BE2C (cell line): ENCODE results near the gene HOXB7.

Source experiments
- DNase-seq: peaks from one replicate; pipeline ENCODE4 v3.0.0-alpha.2; 2020
- H3K27me3 ChIP-seq: fragments of 250-450 bp; sonication (Bioruptor Pico); 2 replicates; pipeline ENCODE4 v1.5.1; 2020; ENCODE audit warnings: mild to moderate bottlenecking
- H3K36me3 ChIP-seq: fragments of 250-450 bp; sonication (Bioruptor Pico); 2 replicates; pipeline ENCODE4 v1.5.1; 2020; ENCODE audit warnings: mild to moderate bottlenecking
- H3K4me1 ChIP-seq: fragments of 250-450 bp; sonication (Bioruptor Pico); 2 replicates; pipeline ENCODE4 v1.5.1; 2020
- H3K4me3 ChIP-seq: 2 replicates; pipeline ENCODE4 v1.5.1; 2011; ENCODE audit warnings: low read depth, low read length
- H3K9me3 ChIP-seq: fragments of 250-450 bp; sonication (Bioruptor Pico); 2 replicates; pipeline ENCODE4 v1.5.1; 2020
- TF ChIP-seq, protein P1 (sequence below): IDR thresholded peaks from 2 replicates; pipeline ENCODE4 v1.5.1; 2012; ENCODE audit warnings: mild to moderate bottlenecking, low read depth, low read length

HOXB7 gene

DNA sequence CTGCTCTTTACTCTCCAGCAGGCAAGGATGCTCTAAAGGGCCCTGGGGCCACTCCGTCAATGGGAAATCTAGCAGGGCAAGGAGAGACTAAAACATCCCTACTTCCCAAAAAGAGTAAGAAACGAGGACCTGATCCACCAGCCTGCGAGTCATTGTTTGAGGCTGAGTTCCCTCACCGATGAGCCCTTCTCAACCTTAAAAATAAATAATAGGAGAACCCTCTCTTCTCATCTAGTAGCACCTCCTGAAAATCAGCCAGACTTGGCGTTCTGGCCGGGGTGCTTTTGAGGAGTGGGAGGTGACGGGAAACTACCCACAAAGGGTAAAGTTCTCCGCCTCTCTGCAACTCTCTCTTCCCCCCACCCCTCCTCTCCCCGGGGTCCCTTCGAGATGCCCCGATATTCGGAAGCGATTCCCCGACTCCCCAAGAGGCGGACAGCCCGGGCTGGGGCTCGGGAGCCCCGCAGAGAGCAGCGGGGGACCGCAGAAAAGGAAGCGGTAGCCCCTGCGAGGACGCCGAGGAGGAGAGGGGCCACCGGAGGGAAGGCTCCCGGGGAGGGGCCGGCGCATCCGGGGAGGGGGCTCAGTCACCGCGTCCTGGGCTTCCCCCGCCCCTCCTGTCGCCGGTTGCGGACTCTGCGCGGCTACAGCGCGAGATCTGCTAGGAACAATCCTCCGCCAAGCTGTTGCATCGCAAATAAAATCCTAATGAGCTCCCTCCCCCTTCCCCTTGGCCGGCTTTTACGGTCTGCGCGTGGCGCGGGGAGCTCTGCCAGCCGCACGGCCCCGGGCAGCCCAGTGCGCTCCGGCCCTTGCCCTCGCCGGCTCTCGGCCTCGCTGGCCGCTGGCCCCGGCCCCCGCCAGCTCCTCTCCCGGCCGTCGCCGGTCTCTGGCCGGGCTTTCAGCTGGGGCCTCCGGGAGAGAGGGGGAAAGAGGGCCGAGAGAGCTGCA lies 14.0 kb upstream of the HOXB7 start:
- Histone ChIP-seq H3K36me3 (no peaks in the 10 kb centered on the region), H3K4me1 (no peaks in the 10 kb centered on the region), H3K4me3 (no peak overlapping the region), H3K27me3 (peaks cover 99% of the 10 kb centered on the region), H3K9me3 (no peaks in the 10 kb centered on the region)
- DNase-seq: no peak
- TF ChIP-seq, protein P1, sequence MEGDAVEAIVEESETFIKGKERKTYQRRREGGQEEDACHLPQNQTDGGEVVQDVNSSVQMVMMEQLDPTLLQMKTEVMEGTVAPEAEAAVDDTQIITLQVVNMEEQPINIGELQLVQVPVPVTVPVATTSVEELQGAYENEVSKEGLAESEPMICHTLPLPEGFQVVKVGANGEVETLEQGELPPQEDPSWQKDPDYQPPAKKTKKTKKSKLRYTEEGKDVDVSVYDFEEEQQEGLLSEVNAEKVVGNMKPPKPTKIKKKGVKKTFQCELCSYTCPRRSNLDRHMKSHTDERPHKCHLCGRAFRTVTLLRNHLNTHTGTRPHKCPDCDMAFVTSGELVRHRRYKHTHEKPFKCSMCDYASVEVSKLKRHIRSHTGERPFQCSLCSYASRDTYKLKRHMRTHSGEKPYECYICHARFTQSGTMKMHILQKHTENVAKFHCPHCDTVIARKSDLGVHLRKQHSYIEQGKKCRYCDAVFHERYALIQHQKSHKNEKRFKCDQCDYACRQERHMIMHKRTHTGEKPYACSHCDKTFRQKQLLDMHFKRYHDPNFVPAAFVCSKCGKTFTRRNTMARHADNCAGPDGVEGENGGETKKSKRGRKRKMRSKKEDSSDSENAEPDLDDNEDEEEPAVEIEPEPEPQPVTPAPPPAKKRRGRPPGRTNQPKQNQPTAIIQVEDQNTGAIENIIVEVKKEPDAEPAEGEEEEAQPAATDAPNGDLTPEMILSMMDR: no peak

DNA sequence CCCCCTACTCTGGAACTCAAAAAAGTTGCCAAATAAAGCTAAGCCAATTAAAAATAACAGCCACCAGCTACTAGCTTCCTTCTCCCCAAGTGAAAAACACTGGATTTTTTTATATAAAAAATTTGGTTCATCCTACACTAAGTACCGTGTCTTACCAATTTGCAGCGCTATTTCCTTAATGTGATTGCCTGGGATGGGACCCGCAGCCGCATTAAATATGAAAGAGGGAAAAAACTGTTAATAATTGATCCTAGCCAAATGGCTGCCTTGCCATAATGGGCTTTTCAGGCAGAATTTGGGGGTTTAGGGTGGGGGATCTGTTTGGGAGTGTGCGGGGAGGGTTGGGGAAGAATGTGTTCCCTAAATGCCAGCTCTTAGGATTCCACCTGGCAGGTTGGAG lies 13.3 kb upstream of the HOXB7 start:
- no peaks in the 10 kb centered on the region for H3K4me1 ChIP-seq

DNA sequence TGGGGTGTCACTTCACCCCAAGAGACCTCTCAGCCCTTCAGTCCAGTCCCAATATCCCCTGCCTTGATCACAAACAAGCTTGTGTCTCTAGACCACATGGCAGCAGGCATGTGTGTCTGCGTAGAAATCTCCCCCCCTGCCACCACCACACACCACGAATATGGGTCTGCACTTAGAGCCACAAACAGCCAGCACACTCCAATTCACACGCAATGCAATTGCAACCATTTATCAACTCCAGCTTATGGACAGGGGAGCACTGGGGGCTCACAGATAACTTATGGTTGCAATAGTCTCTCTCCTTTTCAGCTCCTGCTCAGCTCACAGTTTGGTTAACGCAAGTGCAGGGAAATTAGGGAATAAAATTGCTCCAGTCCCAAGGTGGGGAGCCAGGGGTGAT lies 12.8 kb upstream of the HOXB7 start:
- Histone ChIP-seq H3K27me3 (peaks cover 99% of the 10 kb centered on the region), H3K36me3 (no peaks in the 10 kb centered on the region), H3K4me1 (no peaks in the 10 kb centered on the region), H3K9me3 (no peaks in the 10 kb centered on the region), H3K4me3 (no peak overlapping the region)
- no peak for DNase-seq
- TF ChIP-seq, protein P1: no peak

More for the DNA sequence above, 13.3 kb upstream of the HOXB7 start:
- TF ChIP-seq, protein P1: no peak
- H3K9me3 ChIP-seq: no peaks in the 10 kb centered on the region
- H3K27me3 ChIP-seq: peaks cover 99% of the 10 kb centered on the region
- no peak for DNase-seq
- H3K36me3 ChIP-seq: no peaks in the 10 kb centered on the region
- no peak overlapping the region for H3K4me3 ChIP-seq

DNA sequence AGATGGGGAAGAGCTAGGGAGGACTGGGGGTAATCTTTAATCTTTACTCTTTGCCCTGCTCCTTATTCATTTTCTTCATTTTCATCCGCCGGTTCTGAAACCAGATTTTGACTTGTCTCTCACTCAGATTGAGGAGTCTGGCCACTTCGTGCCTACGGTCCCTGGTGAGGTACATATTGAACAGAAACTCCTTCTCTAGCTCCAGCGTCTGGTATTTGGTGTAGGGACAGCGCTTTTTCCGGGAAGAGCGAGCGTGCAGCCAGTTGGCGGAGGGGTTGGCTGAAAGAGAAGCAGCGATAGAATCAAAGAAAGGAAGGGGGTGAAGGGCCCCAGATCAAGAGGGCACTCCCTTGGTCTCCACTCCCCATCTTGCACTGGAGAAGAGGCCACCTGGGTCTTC lies 12.0 kb upstream of the HOXB7 start:
- no peak for DNase-seq
- Histone ChIP-seq H3K9me3 (no peaks in the 10 kb centered on the region), H3K27me3 (peaks cover 99% of the 10 kb centered on the region), H3K4me3 (no peak overlapping the region), H3K4me1 (no peaks in the 10 kb centered on the region), H3K36me3 (no peaks in the 10 kb centered on the region)
- TF ChIP-seq, protein P1: no peak

DNA sequence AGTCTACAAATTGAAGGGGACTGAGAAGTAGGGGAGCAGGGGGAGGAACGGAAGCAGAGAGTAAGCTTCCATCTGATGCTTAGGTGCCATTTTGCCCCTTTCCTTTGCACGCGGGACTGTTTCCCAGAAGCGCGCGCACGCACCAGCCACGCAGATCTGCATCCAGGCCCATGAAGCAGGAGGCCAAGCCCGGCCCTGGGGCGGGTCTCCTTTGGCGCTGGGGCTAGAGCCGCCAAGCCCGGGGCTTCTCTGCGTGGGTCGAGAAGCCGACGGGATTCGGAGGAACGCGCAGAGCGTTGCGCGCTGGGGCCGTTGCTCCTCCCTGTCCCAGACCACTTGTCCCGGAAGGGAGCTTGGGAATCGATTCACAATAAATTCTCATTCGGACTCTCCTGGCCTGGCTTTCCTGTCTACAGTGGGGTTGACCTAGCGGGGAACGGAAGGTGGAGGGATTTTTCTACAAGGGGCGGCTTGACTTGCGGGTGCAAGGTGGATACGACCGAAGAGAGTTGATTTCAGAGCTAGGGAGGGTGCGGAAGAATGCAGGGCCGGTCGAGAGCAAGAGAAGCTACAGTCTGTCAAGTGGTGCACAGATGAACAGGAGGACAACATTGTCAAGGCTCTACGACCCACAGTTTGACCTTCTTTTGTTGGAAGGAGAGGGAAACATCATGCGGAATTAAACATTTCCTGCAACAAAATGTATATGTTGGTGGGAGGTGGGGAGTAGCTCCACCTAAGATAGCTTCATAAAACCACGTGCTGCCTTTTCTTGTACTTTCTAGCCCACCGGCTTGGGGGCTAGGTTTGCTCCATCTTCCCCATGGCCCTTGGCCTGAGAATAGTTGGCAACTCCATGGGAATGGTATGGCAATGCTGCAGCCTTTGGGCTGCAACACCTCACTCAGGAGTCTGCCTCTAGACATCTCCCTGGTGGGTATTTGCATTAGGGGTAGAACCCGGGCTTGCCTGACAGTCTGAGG lies 10.9 kb upstream of the HOXB7 start:
- Histone ChIP-seq H3K9me3 (no peaks in the 10 kb centered on the region), H3K4me1 (no peaks in the 10 kb centered on the region), H3K27me3 (peaks cover 99% of the 10 kb centered on the region), H3K36me3 (no peaks in the 10 kb centered on the region), H3K4me3 (no peak overlapping the region)
- TF ChIP-seq, protein P1: no peak
- DNase-seq: no peak
